ENCODE data around the gene CSMD2. TPM values are rescaled to one million over a fixed set of nuclear protein-coding genes. Genes with fewer than 3 reads are reported as not detected.

The CSMD2 gene
- total RNA-seq, 4 donors from 2014 or later: 8.6 TPM; not detected in 3

DNA sequence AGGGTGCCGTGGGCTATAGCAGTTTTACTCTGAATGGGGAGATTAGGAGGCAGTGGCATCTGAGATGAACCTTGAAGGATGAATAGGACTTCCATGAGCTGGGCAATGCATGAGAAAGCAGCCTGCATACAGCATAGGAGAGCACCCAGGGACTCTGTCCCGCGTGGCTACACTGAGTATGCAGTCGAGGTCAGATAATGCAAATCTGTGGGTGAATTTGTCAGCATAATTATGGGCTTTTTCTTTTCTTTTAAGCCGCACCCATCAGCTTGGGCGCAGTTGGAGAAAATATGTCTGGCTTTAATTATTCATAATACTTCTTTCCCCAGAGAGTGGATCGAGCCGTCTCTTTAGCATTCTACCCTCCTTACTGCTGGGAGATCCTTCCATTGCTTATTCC, 504.1 kb downstream of the CSMD2 start:
- H3K27ac ChIP-seq: no peak overlapping the region
- no peak for DNase-seq
- no peaks in the 10 kb centered on the region for H3K9me3 ChIP-seq
- no peaks in the 10 kb centered on the region for H3K4me1 ChIP-seq
- no peaks in the 10 kb centered on the region for H3K36me3 ChIP-seq
- TF ChIP-seq, protein P1, sequence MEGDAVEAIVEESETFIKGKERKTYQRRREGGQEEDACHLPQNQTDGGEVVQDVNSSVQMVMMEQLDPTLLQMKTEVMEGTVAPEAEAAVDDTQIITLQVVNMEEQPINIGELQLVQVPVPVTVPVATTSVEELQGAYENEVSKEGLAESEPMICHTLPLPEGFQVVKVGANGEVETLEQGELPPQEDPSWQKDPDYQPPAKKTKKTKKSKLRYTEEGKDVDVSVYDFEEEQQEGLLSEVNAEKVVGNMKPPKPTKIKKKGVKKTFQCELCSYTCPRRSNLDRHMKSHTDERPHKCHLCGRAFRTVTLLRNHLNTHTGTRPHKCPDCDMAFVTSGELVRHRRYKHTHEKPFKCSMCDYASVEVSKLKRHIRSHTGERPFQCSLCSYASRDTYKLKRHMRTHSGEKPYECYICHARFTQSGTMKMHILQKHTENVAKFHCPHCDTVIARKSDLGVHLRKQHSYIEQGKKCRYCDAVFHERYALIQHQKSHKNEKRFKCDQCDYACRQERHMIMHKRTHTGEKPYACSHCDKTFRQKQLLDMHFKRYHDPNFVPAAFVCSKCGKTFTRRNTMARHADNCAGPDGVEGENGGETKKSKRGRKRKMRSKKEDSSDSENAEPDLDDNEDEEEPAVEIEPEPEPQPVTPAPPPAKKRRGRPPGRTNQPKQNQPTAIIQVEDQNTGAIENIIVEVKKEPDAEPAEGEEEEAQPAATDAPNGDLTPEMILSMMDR (IDR thresholded peaks at IDR 0.05): no peak
- no peak for TF ChIP-seq POLR2A (IDR thresholded peaks at IDR 0.05)
- H3K27me3 ChIP-seq: no peaks in the 10 kb centered on the region
- H3K4me3 ChIP-seq: no peak overlapping the region
- intact Hi-C loops (cut with DNase I; ENCODE audit: low total_unique reads): no loop called here

DNA sequence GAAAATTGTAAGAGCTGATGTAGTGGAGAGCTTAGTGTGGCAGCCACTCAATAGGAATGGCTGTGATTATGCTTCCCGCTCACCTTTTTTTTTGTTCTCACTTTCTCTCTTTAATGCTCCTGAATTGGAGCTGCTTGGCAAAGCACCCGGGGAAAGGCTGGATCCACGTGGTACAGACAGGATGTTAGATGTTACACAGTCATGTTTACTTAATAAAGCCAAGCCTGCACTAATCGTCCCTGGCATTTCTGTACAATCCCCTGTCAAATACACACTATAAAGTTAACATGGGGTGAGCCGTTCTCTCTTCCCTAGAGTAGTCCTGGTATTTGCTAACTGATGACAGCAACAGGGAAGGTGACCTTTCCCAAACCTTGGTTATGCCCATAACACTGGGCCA, 504.8 kb downstream of the CSMD2 start:
- Histone ChIP-seq H3K27me3 (no peaks in the 10 kb centered on the region), H3K4me3 (no peak overlapping the region), H3K36me3 (no peaks in the 10 kb centered on the region), H3K4me1 (no peaks in the 10 kb centered on the region), H3K9me3 (no peaks in the 10 kb centered on the region), H3K27ac (no peak overlapping the region)
- no peak for DNase-seq
- no peak for TF ChIP-seq POLR2A (IDR thresholded peaks at IDR 0.05)
- TF ChIP-seq, protein P1 (IDR thresholded peaks at IDR 0.05): no peak
- intact Hi-C loops (cut with DNase I; ENCODE audit: low total_unique reads): no loop called here

DNA sequence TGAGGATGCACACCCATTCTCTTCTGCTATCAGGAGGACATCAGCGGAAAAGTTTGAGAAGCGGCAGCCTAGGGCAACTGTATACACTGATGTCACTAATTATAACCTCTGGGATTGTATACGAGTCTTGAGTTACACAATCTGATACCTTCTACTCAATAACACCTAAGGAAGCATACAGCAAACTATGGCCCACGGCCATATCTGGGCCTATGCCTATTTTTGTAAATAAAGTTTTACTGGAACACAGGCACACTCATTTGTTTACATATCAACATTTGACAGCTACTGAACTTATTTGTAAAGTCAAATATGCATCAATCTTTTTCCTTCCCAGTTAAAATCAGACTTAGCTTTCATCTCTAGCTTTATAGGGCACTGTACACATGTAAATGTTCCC, 505.4 kb downstream of the CSMD2 start:
- Histone ChIP-seq H3K27me3 (no peaks in the 10 kb centered on the region), H3K27ac (no peak overlapping the region), H3K36me3 (no peaks in the 10 kb centered on the region), H3K4me1 (no peaks in the 10 kb centered on the region), H3K4me3 (no peak overlapping the region), H3K9me3 (no peaks in the 10 kb centered on the region)
- no peak for DNase-seq
- TF ChIP-seq, protein P1 (IDR thresholded peaks at IDR 0.05): no peak
- TF ChIP-seq POLR2A (IDR thresholded peaks at IDR 0.05): no peak
- intact Hi-C loops (cut with DNase I; ENCODE audit: low total_unique reads): no loop called here

DNA sequence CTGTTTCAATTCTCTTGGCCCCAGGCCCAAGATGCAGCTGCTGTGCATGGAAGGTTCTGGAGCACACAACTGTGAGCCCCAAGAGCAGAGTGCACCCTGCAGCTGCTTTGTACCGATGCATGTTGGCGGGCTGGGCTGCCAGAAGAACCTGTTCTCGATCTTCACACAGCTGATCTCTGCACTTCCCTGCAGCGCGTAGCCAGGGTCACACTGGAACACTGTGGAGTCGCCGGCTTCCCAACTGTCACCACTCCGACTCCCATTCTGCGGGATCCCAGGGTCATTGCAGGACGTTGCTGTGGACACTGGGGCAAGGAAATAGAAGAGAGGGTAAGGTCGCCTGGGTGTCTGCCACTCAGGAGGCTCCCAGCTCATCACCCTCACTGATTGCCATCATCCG, 507.2 kb downstream of the CSMD2 start:
- no peaks in the 10 kb centered on the region for H3K36me3 ChIP-seq
- intact Hi-C loops (cut with DNase I; ENCODE audit: low total_unique reads): no loop called here
- no peaks in the 10 kb centered on the region for H3K4me1 ChIP-seq
- H3K27me3 ChIP-seq: no peaks in the 10 kb centered on the region
- H3K9me3 ChIP-seq: no peaks in the 10 kb centered on the region
- H3K4me3 ChIP-seq: no peak overlapping the region
- TF ChIP-seq POLR2A (IDR thresholded peaks at IDR 0.05): no peak
- TF ChIP-seq, protein P1 (IDR thresholded peaks at IDR 0.05): no peak
- no peak for DNase-seq
- H3K27ac ChIP-seq: no peak overlapping the region

DNA sequence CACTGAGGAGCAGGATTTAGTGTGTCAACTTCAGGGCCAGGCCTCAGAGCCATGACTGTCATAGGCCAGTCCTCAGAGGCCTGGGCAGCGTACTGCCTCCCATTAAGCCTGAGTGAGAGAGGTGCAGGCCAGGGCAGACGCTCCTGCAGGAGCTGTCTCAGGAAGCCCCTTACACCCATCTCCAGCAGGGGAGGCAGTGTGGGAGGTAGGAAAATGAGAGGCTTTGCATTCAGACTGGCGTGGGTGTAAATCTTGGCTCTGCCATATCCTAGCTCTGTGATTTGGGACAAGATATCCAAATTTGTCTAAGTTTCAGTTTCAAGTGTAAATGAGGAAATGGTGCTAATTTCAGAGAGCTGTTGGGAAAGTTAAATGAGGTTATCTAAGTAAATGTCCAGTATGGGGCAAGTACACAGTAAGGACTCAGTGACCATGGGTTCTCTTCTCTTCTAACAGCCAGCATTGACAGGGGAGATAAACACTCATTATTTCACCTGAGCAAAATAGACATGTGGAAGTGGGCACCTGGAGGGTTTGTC, 508.5 kb downstream of the CSMD2 start:
- intact Hi-C loops (cut with DNase I; ENCODE audit: low total_unique reads): no loop called here
- Histone ChIP-seq H3K36me3 (no peaks in the 10 kb centered on the region), H3K27me3 (no peaks in the 10 kb centered on the region), H3K4me1 (no peaks in the 10 kb centered on the region), H3K9me3 (no peaks in the 10 kb centered on the region), H3K27ac (no peak overlapping the region), H3K4me3 (no peak overlapping the region)
- DNase-seq: no peak
- TF ChIP-seq, protein P1 (IDR thresholded peaks at IDR 0.05): no peak
- no peak for TF ChIP-seq POLR2A (IDR thresholded peaks at IDR 0.05)
